HCT116 (cell line): Measurements from ENCODE around the gene SFXN5. TPM values are rescaled to one million over a fixed set of nuclear protein-coding genes. Genes with fewer than 3 reads are reported as not detected.

Experiments
- ATAC-seq: fragments of 200-7000 bp; cut with Tn5 transposase; 2 replicates; pipeline ENCODE4 v1.9.1; 2020; ENCODE audit warnings: mild to moderate bottlenecking, moderate library complexity
- BruUV-seq: library from RNA; stranded (reverse); fragments of 400-500 nt; replicated peaks from 2 replicates; lab custom pipeline; 2021; lab: Mats Ljungman, UMichigan
- CTCF ChIA-PET: fragments of 300-600 bp; sonication (Branson Sonifier 250); formaldehyde crosslinking; loops from one replicate; lab custom pipeline; 2021; ENCODE audit warnings: antibody characterized with exemption; lab: Charles Lee
- POLR2A ChIA-PET: fragments of 300-600, 350-600 bp; sonication (Branson Sonifier 250); formaldehyde crosslinking; loops from one replicate; lab custom pipeline; 2021; ENCODE audit warnings: antibody characterized with exemption; lab: Charles Lee
- RAD21 ChIA-PET, 2 experiments: fragments of 300-600 bp; sonication (Branson Sonifier 250); formaldehyde crosslinking; loops; one replicate each; lab custom pipeline; 2023; ENCODE audit warnings: low total read pairs in 2 of 2; ENCODE audit not compliant: uncharacterized antibody in 2 of 2, unreplicated experiment in 2 of 2, low non-redundant PET in 1 of 2; lab: Charles Lee
- DNase-seq: peaks from one replicate; pipeline ENCODE4 v3.0.0-alpha.2; 2010; ENCODE audit warnings: low read depth, low spot score
- H2AFZ ChIP-seq: fragments of 200-600 bp; shearing (Covaris generic), sonication (generic); 2 replicates; pipeline ENCODE4 v1.6.1; 2017; ENCODE audit warnings: low read depth, mixed run types, mixed read lengths, antibody characterized with exemption, low read length; ENCODE audit not compliant: poor library complexity, severe bottlenecking
- H3K27ac ChIP-seq: 2 replicates; pipeline ENCODE4 v1.5.1; 2012; ENCODE audit warnings: low read depth, low read length
- H3K27me3 ChIP-seq: fragments of 200-600 bp; sonication (generic); 2 replicates; pipeline ENCODE4 v1.6.1; 2016; ENCODE audit warnings: mixed run types, low read length, mixed read lengths; ENCODE audit not compliant: insufficient read depth
- H3K36me3 ChIP-seq, 2 experiments: fragments of 200-500 bp in 1 of 2; fragments of 200-600 bp in 1 of 2; sonication (Bioruptor generic) in 1 of 2; sonication (generic) in 1 of 2; 2 replicates each; pipeline versions ENCODE4 v1.5.1 to v1.6.1; 2014 to 2016; ENCODE audit warnings: low read length in 2 of 2, inconsistent platforms in 1 of 2, mixed read lengths in 1 of 2, mixed run types in 1 of 2; ENCODE audit not compliant: insufficient read depth in 2 of 2, control insufficient read depth in 1 of 2
- H3K4me1 ChIP-seq, 2 experiments: fragments of 200-600 bp in 1 of 2; sonication (generic) in 1 of 2; 2 replicates each; pipeline versions ENCODE4 v1.5.1 to v1.6.1; 2012 to 2017; ENCODE audit warnings: low read length in 2 of 2, inconsistent platforms in 1 of 2, mild to moderate bottlenecking in 1 of 2, mixed read lengths in 1 of 2, mixed run types in 1 of 2, moderate library complexity in 1 of 2; ENCODE audit not compliant: insufficient read depth in 2 of 2, control insufficient read depth in 1 of 2
- H3K4me2 ChIP-seq: fragments of 200-600 bp; sonication (generic); 2 replicates; pipeline ENCODE4 v1.6.1; 2017; ENCODE audit warnings: mixed run types, low read length, mixed read lengths
- H3K4me3 ChIP-seq, 2 experiments: fragments of 200-600 bp in 1 of 2; sonication (generic) in 1 of 2; replicated peaks in 1 of 2; 2 replicates each; pipeline ENCODE4 v1.5.1; 2011 to 2016; ENCODE audit warnings: low read length in 2 of 2, control low read depth in 1 of 2, low read depth in 1 of 2, mild to moderate bottlenecking in 1 of 2, mixed read lengths in 1 of 2, mixed run types in 1 of 2
- H3K79me2 ChIP-seq: fragments of 200-600 bp; sonication (generic); 2 replicates; pipeline ENCODE4 v1.6.1; 2017; ENCODE audit warnings: mild to moderate bottlenecking, mixed run types, low read length, moderate library complexity, mixed read lengths; ENCODE audit not compliant: insufficient read depth
- H3K9ac ChIP-seq: fragments of 200-600 bp; sonication (generic); 2 replicates; pipeline ENCODE4 v1.6.1; 2016; ENCODE audit warnings: low read length, mixed read lengths
- H3K9me2 ChIP-seq: fragments of 200-600 bp; sonication (generic), shearing (Covaris generic); 2 replicates; pipeline ENCODE4 v1.6.1; 2017; ENCODE audit warnings: mixed run types, mild to moderate bottlenecking, moderate library complexity; ENCODE audit not compliant: insufficient read depth
- H3K9me3 ChIP-seq, 2 experiments: fragments of 200-500 bp in 1 of 2; fragments of 200-600 bp in 1 of 2; sonication (Bioruptor generic) in 1 of 2; sonication (generic) in 1 of 2; 2 replicates each; pipeline ENCODE4 v1.6.1; 2014 to 2017; ENCODE audit warnings: low read length in 2 of 2, mixed read lengths in 2 of 2, inconsistent platforms in 1 of 2, low read depth in 1 of 2, mild to moderate bottlenecking in 1 of 2, mixed run types in 1 of 2, moderate library complexity in 1 of 2; ENCODE audit not compliant: control insufficient read depth in 1 of 2, insufficient read depth in 1 of 2
- H4K20me1 ChIP-seq: fragments of 200-600 bp; sonication (generic), shearing (Covaris generic); 2 replicates; pipeline ENCODE4 v1.6.1; 2017; ENCODE audit warnings: mixed run types, mild to moderate bottlenecking, moderate library complexity; ENCODE audit not compliant: insufficient read depth
- EGR1 ChIP-seq: IDR thresholded peaks from 2 replicates; pipeline ENCODE4 v1.6.1; 2012; ENCODE audit warnings: low read depth
- ELF1 ChIP-seq: IDR thresholded peaks from 2 replicates; pipeline ENCODE4 v1.6.1; 2012; ENCODE audit warnings: low read depth, borderline replicate concordance
- POLR2A ChIP-seq: IDR thresholded peaks from 2 replicates; pipeline ENCODE4 v1.7.0; 2011; ENCODE audit warnings: borderline replicate concordance; ENCODE audit not compliant: insufficient read depth, insufficient read length; ENCODE audit errors: extremely low read depth
- POLR2AphosphoS5 ChIP-seq: IDR thresholded peaks from 2 replicates; pipeline ENCODE4 v1.6.1; 2011; ENCODE audit warnings: mild to moderate bottlenecking, low read depth, low read length, moderate library complexity
- SP1 ChIP-seq: IDR thresholded peaks from 2 replicates; pipeline ENCODE4 v1.6.1; 2012; ENCODE audit warnings: low read depth
- ZFX ChIP-seq: fragments of 450-650 bp; IDR thresholded peaks from 2 replicates; pipeline ENCODE4 v1.6.1; 2017
- ZNF274 ChIP-seq: fragments of 200-500 bp; sonication (Bioruptor generic); IDR thresholded peaks from 2 replicates; pipeline ENCODE4 v1.6.1; 2014; ENCODE audit warnings: mild to moderate bottlenecking, low read depth, low read length, inconsistent platforms
- intact Hi-C: fragments of 100-400 bp; cut with micrococcal nuclease; formaldehyde crosslinking; loops from 2 replicates; pipeline ENCODE4 v1.10.0; 2022
- total RNA-seq: library from RNA; stranded (reverse); gene quantifications from one replicate; pipeline ENCODE4 v1.2.1, GENCODE V29; 2021; ENCODE audit not compliant: unreplicated experiment
- TF ChIP-seq, protein P1 (sequence below), 3 experiments: fragments of 200-600 bp in 1 of 3; sonication (generic) in 1 of 3; IDR thresholded peaks in 2 of 3; conservative IDR thresholded peaks in 1 of 3; 2 replicates each; pipeline ENCODE4 v1.5.1; 2012 to 2017; ENCODE audit warnings: low read depth in 2 of 3, low read length in 2 of 3, antibody characterized with exemption in 1 of 3, borderline replicate concordance in 1 of 3, control low read depth in 1 of 3, mild to moderate bottlenecking in 1 of 3, mixed read lengths in 1 of 3, mixed run types in 1 of 3, moderate library complexity in 1 of 3; ENCODE audit not compliant: insufficient read depth in 1 of 3

Gene SFXN5
- total RNA-seq, 1 experiment from 2014 or later: 10.0 TPM

DNA sequence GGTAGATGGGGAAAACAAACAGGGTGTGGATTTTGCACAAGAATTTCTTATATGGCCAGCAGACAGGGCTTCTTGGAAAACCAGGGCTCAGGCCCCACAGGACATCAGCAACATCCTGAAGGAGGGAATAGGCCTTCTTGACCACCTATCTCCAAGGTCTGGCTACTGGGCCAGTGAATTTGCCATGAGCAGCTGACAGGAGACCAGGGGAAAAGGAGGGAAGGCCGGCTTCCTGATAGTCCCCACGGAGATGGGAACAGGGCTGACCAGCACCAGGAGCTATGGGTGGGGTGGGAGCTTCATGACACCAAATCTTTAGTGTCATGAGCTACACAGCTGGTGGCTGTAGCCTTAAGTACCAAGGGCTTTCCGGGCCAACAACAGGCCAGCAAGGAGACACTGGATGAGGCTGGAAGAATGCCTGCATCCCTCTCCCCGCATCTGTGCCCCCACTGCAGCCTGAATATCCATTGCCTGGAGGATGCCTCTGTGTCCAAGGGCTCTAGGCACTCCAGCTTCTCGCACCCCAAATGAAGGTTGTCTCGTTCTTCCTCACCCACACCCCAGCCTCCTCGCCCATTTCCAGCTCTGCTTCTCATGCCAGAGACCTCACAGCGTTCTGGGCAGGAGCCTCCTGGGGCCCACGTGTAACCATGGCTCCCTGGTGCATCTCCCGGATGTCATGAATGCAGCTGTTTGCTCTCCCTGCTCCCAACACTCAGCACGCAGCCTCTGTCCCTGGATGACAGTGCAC lies 79.4 kb downstream of the SFXN5 start:
- CTCF ChIA-PET: interaction anchor here (0.6 to 1.7 kb wide), 7 partner anchors 10 to 1474 kb away, joined by 3 to 10 read pairs (median 4); no protein-coding TSS in a partner anchor
- H3K9me2 ChIP-seq: no peaks in the 10 kb centered on the region
- ATAC-seq: no peak
- TF ChIP-seq ELF1 (no peak), SP1 (no peak), ZNF274 (no peak), POLR2AphosphoS5 (no peak), POLR2A (no peak), EGR1 (no peak), ZFX (no peak)
- TF ChIP-seq, protein P1, sequence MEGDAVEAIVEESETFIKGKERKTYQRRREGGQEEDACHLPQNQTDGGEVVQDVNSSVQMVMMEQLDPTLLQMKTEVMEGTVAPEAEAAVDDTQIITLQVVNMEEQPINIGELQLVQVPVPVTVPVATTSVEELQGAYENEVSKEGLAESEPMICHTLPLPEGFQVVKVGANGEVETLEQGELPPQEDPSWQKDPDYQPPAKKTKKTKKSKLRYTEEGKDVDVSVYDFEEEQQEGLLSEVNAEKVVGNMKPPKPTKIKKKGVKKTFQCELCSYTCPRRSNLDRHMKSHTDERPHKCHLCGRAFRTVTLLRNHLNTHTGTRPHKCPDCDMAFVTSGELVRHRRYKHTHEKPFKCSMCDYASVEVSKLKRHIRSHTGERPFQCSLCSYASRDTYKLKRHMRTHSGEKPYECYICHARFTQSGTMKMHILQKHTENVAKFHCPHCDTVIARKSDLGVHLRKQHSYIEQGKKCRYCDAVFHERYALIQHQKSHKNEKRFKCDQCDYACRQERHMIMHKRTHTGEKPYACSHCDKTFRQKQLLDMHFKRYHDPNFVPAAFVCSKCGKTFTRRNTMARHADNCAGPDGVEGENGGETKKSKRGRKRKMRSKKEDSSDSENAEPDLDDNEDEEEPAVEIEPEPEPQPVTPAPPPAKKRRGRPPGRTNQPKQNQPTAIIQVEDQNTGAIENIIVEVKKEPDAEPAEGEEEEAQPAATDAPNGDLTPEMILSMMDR (IDR thresholded peaks at IDR 0.05 in 2 of 3, conservative IDR thresholded peaks at IDR 0.05 in 1 of 3; ENCODE audit: borderline replicate concordance in 1 of 3, insufficient read depth in 1 of 3, low read depth in 2 of 3, low read length in 2 of 3): no peak
- intact Hi-C loops: loop anchor here (2.0 to 5.0 kb wide), 2 partner anchors 80 to 171 kb away; partner anchors contain the start of gene SFXN5
- H4K20me1 ChIP-seq: no peaks in the 10 kb centered on the region
- RAD21 ChIA-PET: no interaction called here
- DNase-seq: no peak
- no peaks in the 10 kb centered on the region for H3K27me3 ChIP-seq
- no peaks in the 10 kb centered on the region for H3K4me1 ChIP-seq
- no peak overlapping the region for H3K9ac ChIP-seq
- BruUV-seq: no TSS peak
- H3K27ac ChIP-seq: no peak overlapping the region
- H2AFZ ChIP-seq: no peak overlapping the region
- H3K4me2 ChIP-seq: no peak overlapping the region
- H3K9me3 ChIP-seq: no peaks in the 10 kb centered on the region
- POLR2A ChIA-PET: no interaction called here
- H3K36me3 ChIP-seq: no peaks in the 10 kb centered on the region
- no peak overlapping the region for H3K4me3 ChIP-seq
- H3K79me2 ChIP-seq: no peaks in the 10 kb centered on the region
